ENCODE measurements around the gene DBX1.

DBX1 gene

DNA sequence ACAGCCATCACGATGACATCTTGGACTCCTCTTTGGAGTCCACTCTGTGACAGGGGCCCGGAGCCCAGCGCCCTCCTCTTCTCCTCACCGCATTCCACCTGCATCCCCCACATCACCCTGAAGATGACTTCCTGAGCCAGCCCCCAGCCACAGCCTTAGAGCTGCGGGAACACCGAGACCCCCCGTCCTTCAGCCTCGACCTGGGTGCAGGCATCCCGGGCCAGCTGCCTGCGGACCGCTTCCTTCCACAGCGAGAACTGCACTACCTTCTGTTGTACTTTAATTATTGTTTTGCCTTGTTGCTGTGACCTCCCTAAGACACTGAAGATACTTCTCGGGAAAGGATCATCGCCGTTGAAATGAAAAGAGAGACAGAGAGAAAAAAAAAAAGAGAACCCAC is 42.1 kb downstream of the DBX1 start:
- no peaks in the 10 kb centered on the region for H3K9me2 ChIP-seq (replicated peaks; ENCODE audit: low read depth, low read length)
- no peaks in the 10 kb centered on the region for H3K27me3 ChIP-seq (ENCODE audit: insufficient read depth, low read length, poor library complexity, severe bottlenecking)
- H3K79me2 ChIP-seq (ENCODE audit: insufficient read depth, low read length): no peaks in the 10 kb centered on the region
- no peak overlapping the region for H3K9ac ChIP-seq (ENCODE audit: low read depth, low read length, poor library complexity, severe bottlenecking)
- no peaks in the 10 kb centered on the region for H3K36me3 ChIP-seq (ENCODE audit: insufficient read depth, low read length)
- H3F3A ChIP-seq (ENCODE audit: low read depth): no peaks in the 10 kb centered on the region
- H3K4me3 ChIP-seq (ENCODE audit: low read length, poor library complexity, severe bottlenecking): no peak overlapping the region
- no peaks in the 10 kb centered on the region for H4K20me1 ChIP-seq (ENCODE audit: insufficient read depth, low read length, poor library complexity, severe bottlenecking)
- no peak overlapping the region for H3K4me2 ChIP-seq (ENCODE audit: low read depth, low read length, poor library complexity, severe bottlenecking)
- H3K4me1 ChIP-seq (ENCODE audit: insufficient read depth, low read length, poor library complexity, severe bottlenecking): no peaks in the 10 kb centered on the region
- TF ChIP-seq, protein P1, sequence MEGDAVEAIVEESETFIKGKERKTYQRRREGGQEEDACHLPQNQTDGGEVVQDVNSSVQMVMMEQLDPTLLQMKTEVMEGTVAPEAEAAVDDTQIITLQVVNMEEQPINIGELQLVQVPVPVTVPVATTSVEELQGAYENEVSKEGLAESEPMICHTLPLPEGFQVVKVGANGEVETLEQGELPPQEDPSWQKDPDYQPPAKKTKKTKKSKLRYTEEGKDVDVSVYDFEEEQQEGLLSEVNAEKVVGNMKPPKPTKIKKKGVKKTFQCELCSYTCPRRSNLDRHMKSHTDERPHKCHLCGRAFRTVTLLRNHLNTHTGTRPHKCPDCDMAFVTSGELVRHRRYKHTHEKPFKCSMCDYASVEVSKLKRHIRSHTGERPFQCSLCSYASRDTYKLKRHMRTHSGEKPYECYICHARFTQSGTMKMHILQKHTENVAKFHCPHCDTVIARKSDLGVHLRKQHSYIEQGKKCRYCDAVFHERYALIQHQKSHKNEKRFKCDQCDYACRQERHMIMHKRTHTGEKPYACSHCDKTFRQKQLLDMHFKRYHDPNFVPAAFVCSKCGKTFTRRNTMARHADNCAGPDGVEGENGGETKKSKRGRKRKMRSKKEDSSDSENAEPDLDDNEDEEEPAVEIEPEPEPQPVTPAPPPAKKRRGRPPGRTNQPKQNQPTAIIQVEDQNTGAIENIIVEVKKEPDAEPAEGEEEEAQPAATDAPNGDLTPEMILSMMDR (conservative IDR thresholded peaks at IDR 0.05; ENCODE audit: low read length): no peak
- TF ChIP-seq EZH2phosphoT487 (IDR thresholded peaks at IDR 0.05; ENCODE audit: borderline replicate concordance): no peak
- H2AFZ ChIP-seq (ENCODE audit: low read length): no peak overlapping the region
- H3K9me3 ChIP-seq (ENCODE audit: insufficient read depth, low read depth, low read length): no peaks in the 10 kb centered on the region

DNA sequence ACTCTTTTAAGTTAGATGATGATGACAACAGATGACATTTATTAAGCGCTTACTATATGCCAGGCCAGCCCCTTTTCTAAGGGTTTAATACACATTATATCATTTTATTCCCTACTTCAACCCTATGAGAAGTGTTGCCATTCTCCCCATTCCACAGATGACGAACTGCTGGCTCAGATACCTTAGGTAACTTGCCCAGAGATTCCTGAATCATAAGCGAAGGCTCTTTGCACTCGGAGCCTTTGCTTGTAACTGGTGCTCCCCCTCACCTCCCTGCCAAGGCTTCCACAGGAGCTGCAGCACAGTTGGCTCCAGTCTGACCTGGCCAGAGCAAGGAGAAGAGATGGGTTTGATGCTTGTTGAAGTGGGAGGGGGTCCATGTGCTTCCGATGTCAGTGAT is 43.0 kb downstream of the DBX1 start:
- Histone ChIP-seq H3K79me2 (ENCODE audit: insufficient read depth, low read length) (no peaks in the 10 kb centered on the region), H3K9ac (ENCODE audit: low read depth, low read length, poor library complexity, severe bottlenecking) (no peak overlapping the region), H2AFZ (ENCODE audit: low read length) (no peak overlapping the region), H3K4me1 (ENCODE audit: insufficient read depth, low read length, poor library complexity, severe bottlenecking) (no peaks in the 10 kb centered on the region), H3K27me3 (ENCODE audit: insufficient read depth, low read length, poor library complexity, severe bottlenecking) (no peaks in the 10 kb centered on the region), H3K4me3 (ENCODE audit: low read length, poor library complexity, severe bottlenecking) (no peak overlapping the region), H3K9me3 (ENCODE audit: insufficient read depth, low read depth, low read length) (no peaks in the 10 kb centered on the region), H3K36me3 (ENCODE audit: insufficient read depth, low read length) (no peaks in the 10 kb centered on the region), H3F3A (ENCODE audit: low read depth) (no peaks in the 10 kb centered on the region), H3K9me2 (replicated peaks; ENCODE audit: low read depth, low read length) (no peaks in the 10 kb centered on the region), H3K4me2 (ENCODE audit: low read depth, low read length, poor library complexity, severe bottlenecking) (no peak overlapping the region), H4K20me1 (ENCODE audit: insufficient read depth, low read length, poor library complexity, severe bottlenecking) (no peaks in the 10 kb centered on the region)
- TF ChIP-seq EZH2phosphoT487 (IDR thresholded peaks at IDR 0.05; ENCODE audit: borderline replicate concordance): no peak
- TF ChIP-seq, protein P1 (conservative IDR thresholded peaks at IDR 0.05; ENCODE audit: low read length): no peak

DNA sequence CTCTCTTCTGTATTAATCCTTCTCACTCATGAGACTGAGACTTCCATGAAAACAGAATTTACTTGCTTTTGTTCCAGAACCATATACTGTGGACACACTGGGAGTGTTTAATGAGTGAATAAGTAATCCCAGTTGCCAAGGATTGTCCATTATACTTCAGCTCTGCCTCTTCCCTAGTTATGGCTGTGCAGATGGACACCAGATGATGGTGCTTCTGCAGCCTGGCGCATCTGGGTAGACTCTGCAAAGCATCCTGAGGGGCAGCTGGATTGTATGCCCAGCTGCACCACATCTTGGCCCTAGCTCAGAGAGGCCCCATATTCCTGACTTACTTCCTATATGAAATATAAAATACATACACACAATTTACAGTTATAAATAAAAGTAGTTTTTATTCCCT is 43.5 kb downstream of the DBX1 start:
- Histone ChIP-seq H2AFZ (ENCODE audit: low read length) (no peak overlapping the region), H3K9me2 (replicated peaks; ENCODE audit: low read depth, low read length) (no peaks in the 10 kb centered on the region), H3K9ac (ENCODE audit: low read depth, low read length, poor library complexity, severe bottlenecking) (no peak overlapping the region), H3K4me1 (ENCODE audit: insufficient read depth, low read length, poor library complexity, severe bottlenecking) (no peaks in the 10 kb centered on the region), H3K79me2 (ENCODE audit: insufficient read depth, low read length) (no peaks in the 10 kb centered on the region), H3K4me2 (ENCODE audit: low read depth, low read length, poor library complexity, severe bottlenecking) (no peak overlapping the region), H4K20me1 (ENCODE audit: insufficient read depth, low read length, poor library complexity, severe bottlenecking) (no peaks in the 10 kb centered on the region), H3K9me3 (ENCODE audit: insufficient read depth, low read depth, low read length) (no peaks in the 10 kb centered on the region), H3F3A (ENCODE audit: low read depth) (no peaks in the 10 kb centered on the region), H3K27me3 (ENCODE audit: insufficient read depth, low read length, poor library complexity, severe bottlenecking) (no peaks in the 10 kb centered on the region), H3K4me3 (ENCODE audit: low read length, poor library complexity, severe bottlenecking) (no peak overlapping the region), H3K36me3 (ENCODE audit: insufficient read depth, low read length) (no peaks in the 10 kb centered on the region)
- TF ChIP-seq EZH2phosphoT487 (IDR thresholded peaks at IDR 0.05; ENCODE audit: borderline replicate concordance): no peak
- TF ChIP-seq, protein P1 (conservative IDR thresholded peaks at IDR 0.05; ENCODE audit: low read length): no peak
